ENCODE measurements around the gene TMEM176B.

The TMEM176B gene

DNA sequence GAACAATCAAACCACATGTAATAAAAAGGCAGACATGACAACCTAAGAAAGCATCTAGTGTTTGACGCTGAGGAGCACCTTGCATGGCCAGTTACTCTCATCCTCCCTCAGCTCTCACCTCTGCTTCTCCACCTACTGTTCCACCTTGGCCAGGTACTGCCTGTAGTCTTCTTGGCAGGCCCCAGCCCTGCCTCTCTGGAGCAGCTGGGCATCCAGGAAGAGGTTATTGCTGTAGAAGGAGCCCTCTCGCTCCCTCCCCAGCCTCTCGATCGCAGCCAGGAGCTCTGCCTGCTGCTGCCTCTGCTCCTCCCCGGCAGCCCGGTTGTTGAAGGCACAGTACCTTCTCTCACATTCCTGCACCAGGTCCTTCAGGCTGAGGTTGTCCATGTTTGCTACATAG lies 53.2 kb downstream of the TMEM176B start:
- DNase-seq: no peak

DNA sequence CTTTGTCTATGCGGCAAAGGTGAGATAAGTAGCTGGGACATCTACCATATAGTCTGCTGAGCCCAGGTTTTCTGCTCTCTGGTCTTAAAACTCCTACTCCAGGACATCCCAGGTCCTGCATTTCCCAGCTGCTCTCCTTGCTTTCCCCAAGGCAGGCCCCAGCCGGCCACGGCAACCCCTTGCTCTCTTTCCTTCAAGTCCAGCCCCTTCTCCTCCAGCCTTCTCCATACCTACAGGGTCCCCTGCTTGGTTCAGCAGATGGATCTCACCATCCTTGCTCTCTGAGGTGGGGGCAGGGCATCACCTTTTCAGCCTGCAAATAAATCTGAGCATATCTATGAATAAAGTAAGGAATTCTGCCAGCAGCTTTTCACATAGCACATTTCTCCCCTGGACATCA lies 54.3 kb downstream of the TMEM176B start:
- no peak for DNase-seq

DNA sequence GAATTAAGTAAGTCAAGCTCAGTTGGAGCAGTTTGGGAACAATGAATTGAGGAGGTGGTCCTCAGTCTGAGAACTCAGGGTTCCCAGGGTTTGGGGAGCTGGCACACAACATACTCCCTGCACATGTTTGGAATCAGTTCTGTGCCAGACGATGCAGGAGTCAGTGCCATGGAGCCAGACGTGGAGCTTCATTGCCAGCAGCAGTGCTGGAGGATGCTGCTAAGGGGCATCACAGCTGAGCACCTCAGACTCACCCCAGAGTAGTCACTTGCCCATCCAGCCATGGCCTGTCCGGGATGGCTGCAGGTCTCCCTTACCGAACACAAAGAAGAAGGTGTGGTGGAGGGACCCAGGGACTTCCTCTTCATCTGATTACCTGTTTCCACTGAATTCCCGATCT lies 55.1 kb downstream of the TMEM176B start:
- DNase-seq: no peak

DNA sequence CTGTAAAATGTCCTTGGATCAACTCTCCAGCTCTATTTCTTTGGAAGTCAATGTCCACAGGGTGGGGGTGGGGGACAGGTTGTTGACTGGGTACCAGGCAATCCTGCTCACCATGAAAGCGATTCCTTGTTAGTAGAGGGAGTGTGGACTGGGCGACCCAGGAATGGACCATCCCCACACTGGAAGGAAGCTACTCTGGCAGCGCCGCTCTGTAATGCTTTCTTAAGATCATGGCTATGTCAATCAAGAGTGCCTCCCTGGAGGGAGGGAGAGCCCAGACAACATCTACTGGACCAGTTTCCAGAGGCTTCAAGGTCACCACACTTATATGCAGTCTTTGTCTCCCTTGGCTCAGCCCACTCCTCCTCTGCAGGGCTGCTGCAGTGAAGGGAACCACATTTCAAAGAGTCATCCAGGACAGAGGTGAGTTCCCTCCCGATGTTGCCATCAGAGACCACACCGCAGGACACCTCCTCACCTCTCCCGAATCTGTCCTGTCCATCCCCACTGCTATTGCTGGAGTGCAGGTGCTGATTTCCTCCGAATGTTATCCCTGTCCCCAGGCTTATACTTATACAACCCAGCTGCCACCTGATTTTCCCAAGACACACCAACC lies 56.0 kb downstream of the TMEM176B start:
- DNase-seq: no peak

DNA sequence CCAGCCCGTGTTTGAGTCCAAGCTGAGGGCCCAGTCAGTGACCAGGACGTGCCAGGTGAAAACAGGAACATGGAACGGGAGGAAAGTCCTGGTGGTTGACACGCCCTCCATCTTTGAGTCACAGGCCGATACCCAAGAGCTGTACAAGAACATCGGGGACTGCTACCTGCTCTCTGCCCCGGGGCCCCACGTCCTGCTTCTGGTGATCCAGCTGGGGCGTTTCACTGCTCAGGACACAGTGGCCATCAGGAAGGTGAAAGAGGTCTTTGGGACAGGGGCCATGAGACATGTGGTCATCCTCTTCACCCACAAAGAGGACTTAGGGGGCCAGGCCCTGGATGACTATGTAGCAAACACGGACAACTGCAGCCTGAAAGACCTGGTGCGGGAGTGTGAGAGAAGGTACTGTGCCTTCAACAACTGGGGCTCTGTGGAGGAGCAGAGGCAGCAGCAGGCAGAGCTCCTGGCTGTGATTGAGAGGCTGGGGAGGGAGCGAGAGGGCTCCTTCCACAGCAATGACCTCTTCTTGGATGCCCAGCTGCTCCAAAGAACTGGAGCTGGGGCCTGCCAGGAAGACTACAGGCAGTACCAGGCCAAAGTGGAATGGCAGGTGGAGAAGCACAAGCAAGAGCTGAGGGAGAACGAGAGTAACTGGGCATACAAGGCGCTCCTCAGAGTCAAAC lies 57.7 kb downstream of the TMEM176B start:
- no peak for DNase-seq

All from activated CD4-positive, alpha-beta T cell treated with anti-CD3 and anti-CD28 coated beads, Interleukin-2, amount 50 U/mL, for 16 hours (primary cell).